ENCODE results near the gene SRGAP3. TPM values are rescaled to one million over a fixed set of nuclear protein-coding genes. Genes with fewer than 3 reads are reported as not detected.

The SRGAP3 gene
- total and polyA plus RNA-seq, 3 donors from 2014 or later = 16.5 to 65.9 (median 58.5) TPM

GRCh38 chr3:9066775-9067174, 182.7 kb downstream of the SRGAP3 start:
- H3K27me3 ChIP-seq = no peaks in the 10 kb centered on the region
- H3K27ac ChIP-seq = no peak overlapping the region
- intact Hi-C loops (cut with DNase I; ENCODE audit: low total_unique reads) = loop anchor here (10.0 kb wide), 1 partner anchor 72 kb away; no protein-coding TSS in a partner anchor
- DNase-seq = no peak
- no peak overlapping the region for H3K4me3 ChIP-seq
- TF ChIP-seq CTCF (IDR thresholded peaks at IDR 0.05) = no peak
- TF ChIP-seq POLR2A (IDR thresholded peaks at IDR 0.05) = no peak
- peaks cover 10% of the 10 kb centered on the region for H3K4me1 ChIP-seq
- WGBS, 2 donors = 74 to 84% methylated on average over 3 of the region's 3 CpGs
- no peaks in the 10 kb centered on the region for H3K36me3 ChIP-seq (ENCODE audit: low read depth, missing control alignments)
- no peaks in the 10 kb centered on the region for H3K9me3 ChIP-seq

GRCh38 chr3:9066141-9066540, 183.3 kb downstream of the SRGAP3 start:
- H3K27ac ChIP-seq = no peak overlapping the region
- H3K4me3 ChIP-seq = no peak overlapping the region
- no peak for DNase-seq
- no peaks in the 10 kb centered on the region for H3K27me3 ChIP-seq
- H3K9me3 ChIP-seq = no peaks in the 10 kb centered on the region
- TF ChIP-seq POLR2A (IDR thresholded peaks at IDR 0.05) = no peak
- TF ChIP-seq CTCF (IDR thresholded peaks at IDR 0.05) = no peak
- 59 to 63% methylated on average over 2 of the region's 2 CpGs for WGBS, 2 donors
- peaks cover 10% of the 10 kb centered on the region for H3K4me1 ChIP-seq
- intact Hi-C loops (cut with DNase I; ENCODE audit: low total_unique reads) = loop anchor here (10.0 kb wide), 1 partner anchor 71 kb away; no protein-coding TSS in a partner anchor
- H3K36me3 ChIP-seq (ENCODE audit: low read depth, missing control alignments) = no peaks in the 10 kb centered on the region

DNA sequence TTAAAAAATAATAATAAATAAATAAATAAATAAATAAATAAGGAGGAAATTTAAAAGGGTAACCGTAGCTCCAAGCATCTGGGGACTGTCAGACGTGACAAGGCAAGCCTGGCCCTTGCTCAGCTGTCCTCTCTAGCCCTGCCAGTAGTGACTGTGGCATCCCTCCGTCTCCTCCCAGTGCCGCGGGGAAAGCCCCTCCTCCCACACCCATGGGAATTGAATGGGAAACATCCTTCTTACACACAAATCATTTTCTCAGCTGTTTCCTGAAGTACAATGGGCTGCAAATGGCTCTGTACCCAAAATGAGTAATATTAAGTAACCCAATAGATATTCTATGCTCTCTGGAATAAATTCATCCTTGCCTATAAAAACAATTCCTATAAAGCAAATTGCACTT, 184.6 kb downstream of the SRGAP3 start:
- intact Hi-C loops (cut with DNase I; ENCODE audit: low total_unique reads) = loop anchor here (10.0 kb wide), 1 partner anchor 70 kb away; no protein-coding TSS in a partner anchor
- Histone ChIP-seq H3K4me3 (no peak overlapping the region), H3K9me3 (no peaks in the 10 kb centered on the region), H3K4me1 (peaks cover 10% of the 10 kb centered on the region), H3K27ac (no peak overlapping the region), H3K36me3 (ENCODE audit: low read depth, missing control alignments) (no peaks in the 10 kb centered on the region), H3K27me3 (no peaks in the 10 kb centered on the region)
- no peak for DNase-seq
- TF ChIP-seq CTCF (IDR thresholded peaks at IDR 0.05) = no peak
- WGBS, 2 donors = 63% methylated on average over 5 of the region's 5 CpGs

DNA sequence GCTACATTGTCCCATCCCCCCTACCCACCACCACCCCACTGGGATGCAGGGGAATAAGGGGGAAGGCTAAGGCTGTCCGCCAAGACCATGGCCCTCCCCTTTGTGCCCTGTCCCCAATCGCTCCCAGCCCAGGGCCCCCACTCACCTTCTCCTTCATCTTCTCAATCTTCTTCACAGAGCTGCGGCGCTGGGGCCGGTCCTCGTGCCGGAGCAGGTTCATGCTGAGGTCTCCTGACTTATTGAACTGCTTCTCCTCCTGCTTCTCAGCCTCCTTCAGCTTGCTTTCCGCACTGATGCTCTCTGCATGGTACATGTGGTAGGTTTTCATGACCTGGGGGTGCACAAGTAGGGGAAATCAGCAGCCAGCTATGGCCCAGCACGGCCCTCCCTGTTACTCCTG, 185.2 kb downstream of the SRGAP3 start:
- no peak for TF ChIP-seq POLR2A (IDR thresholded peaks at IDR 0.05)
- TF ChIP-seq CTCF (IDR thresholded peaks at IDR 0.05) = no peak
- Histone ChIP-seq H3K4me1 (peaks cover 10% of the 10 kb centered on the region), H3K36me3 (ENCODE audit: low read depth, missing control alignments) (no peaks in the 10 kb centered on the region), H3K4me3 (no peak overlapping the region), H3K27me3 (no peaks in the 10 kb centered on the region), H3K27ac (no peak overlapping the region), H3K9me3 (no peaks in the 10 kb centered on the region)
- intact Hi-C loops (cut with DNase I; ENCODE audit: low total_unique reads) = loop anchor here (10.0 kb wide), 1 partner anchor 69 kb away; no protein-coding TSS in a partner anchor
- DNase-seq = no peak
- WGBS, 2 donors = 88 to 92% methylated on average over 9 of the region's 9 CpGs

- peaks cover 2% of the 10 kb centered on the region for H3K4me1 ChIP-seq
- H3K36me3 ChIP-seq (ENCODE audit: low read depth, missing control alignments) = no peaks in the 10 kb centered on the region
- H3K27me3 ChIP-seq = no peaks in the 10 kb centered on the region
- TF ChIP-seq POLR2A (IDR thresholded peaks at IDR 0.05) (no peak), CTCF (IDR thresholded peaks at IDR 0.05) (no peak)
- DNase-seq = no peak
- intact Hi-C loops (cut with DNase I; ENCODE audit: low total_unique reads) = loop anchor here (10.0 kb wide), 1 partner anchor 68 kb away; no protein-coding TSS in a partner anchor
- no peak overlapping the region for H3K27ac ChIP-seq
- H3K9me3 ChIP-seq = no peaks in the 10 kb centered on the region
- H3K4me3 ChIP-seq = no peak overlapping the region
- 28 to 54% methylated on average over 1 of the region's 1 CpG for WGBS, 2 donors
Observed at GRCh38 chr3:9062570-9062969, 186.9 kb downstream of the SRGAP3 start.

All from testis (tissue), 3 donors.